GM12878 (cell line): ENCODE measurements around the gene NTM. TPM values are rescaled to one million over a fixed set of nuclear protein-coding genes. Genes with fewer than 3 reads are reported as not detected.

Experiments
- ATAC-seq: fragments of 200-7000 bp; cut with Tn5 transposase; 3 replicates; pipeline ENCODE4 v1.9.1; 2020; ENCODE audit warnings: mild to moderate bottlenecking, moderate library complexity
- BruUV-seq: library from RNA; stranded (reverse); fragments of 400-500 nt; replicated peaks from 2 replicates; lab custom pipeline; 2021; lab: Mats Ljungman, UMichigan
- CTCF ChIA-PET: fragments of 300-600 bp; sonication (Branson Sonifier 250); formaldehyde crosslinking; extraction: SDS; loops from one replicate; lab custom pipeline; 2021; ENCODE audit warnings: inconsistent platforms; lab: Yijun Ruan, JAX
- POLR2A ChIA-PET: fragments of 350-600 bp; formaldehyde crosslinking; extraction: SDS; loops from one replicate; lab custom pipeline; 2021; ENCODE audit warnings: inconsistent platforms; lab: Charles Lee
- RAD21 ChIA-PET: fragments of 300-600 bp; sonication (Branson Sonifier 250); formaldehyde crosslinking; loops from one replicate; lab custom pipeline; 2023; ENCODE audit warnings: antibody characterized with exemption; ENCODE audit not compliant: unreplicated experiment; lab: Charles Lee
- SMC1A ChIA-PET: fragments of 300-600 bp; sonication (Branson Sonifier 250); formaldehyde crosslinking; loops from one replicate; lab custom pipeline; 2023; ENCODE audit not compliant: unreplicated experiment, uncharacterized antibody; lab: Charles Lee
- DNase-seq: peaks from one replicate; pipeline ENCODE4 v3.0.0-alpha.2; 2011; ENCODE audit warnings: low read depth, low spot score
- FAIRE-seq: peaks from 3 replicates; lab custom pipeline; 2011; peaks lifted over from hg19 to GRCh38; lab: Jason Lieb, UNC
- H2AFZ ChIP-seq: 2 replicates; pipeline ENCODE4 v1.6.0; 2011; ENCODE audit warnings: low read depth, low read length, control low read depth; ENCODE audit not compliant: control insufficient read depth
- H3K27ac ChIP-seq: 2 replicates; pipeline ENCODE4 v1.5.1; 2011; ENCODE audit warnings: control low read depth; ENCODE audit not compliant: control insufficient read depth, insufficient read depth
- H3K27me3 ChIP-seq, 2 experiments: replicated peaks in 1 of 2; 2 replicates each; pipeline versions ENCODE4 v1.6.0 to v1.6.1; 2011; ENCODE audit warnings: low read length in 1 of 2; ENCODE audit not compliant: control insufficient read depth in 2 of 2, insufficient read depth in 2 of 2
- H3K36me3 ChIP-seq, 2 experiments: 2 replicates each; pipeline ENCODE4 v1.5.1; 2011; ENCODE audit warnings: low read length in 1 of 2; ENCODE audit not compliant: control insufficient read depth in 2 of 2, insufficient read depth in 2 of 2
- H3K4me1 ChIP-seq: 2 replicates; pipeline ENCODE4 v1.6.1; 2011; ENCODE audit warnings: mild to moderate bottlenecking, low read length, moderate library complexity, mixed read lengths; ENCODE audit not compliant: control insufficient read depth, insufficient read depth
- H3K4me2 ChIP-seq: 2 replicates; pipeline ENCODE4 v1.6.0; 2011; ENCODE audit warnings: control low read depth; ENCODE audit not compliant: control insufficient read depth, insufficient read depth
- H3K4me3 ChIP-seq: fragments of 200-600 bp; sonication (generic); 2 replicates; pipeline ENCODE4 v1.5.1; 2016
- H3K79me2 ChIP-seq: 2 replicates; pipeline ENCODE4 v1.6.0; 2011; ENCODE audit warnings: low read length; ENCODE audit not compliant: control insufficient read depth, insufficient read depth
- H3K9ac ChIP-seq: 2 replicates; pipeline ENCODE4 v1.8.0; 2011; ENCODE audit warnings: low read length, control low read depth, mixed read lengths; ENCODE audit not compliant: control insufficient read depth, insufficient read depth
- H3K9me3 ChIP-seq: replicated peaks from 3 replicates; pipeline ENCODE4 v1.5.1; 2011; ENCODE audit warnings: mild to moderate bottlenecking, low read length; ENCODE audit not compliant: control insufficient read depth, insufficient read depth
- H4K20me1 ChIP-seq: 2 replicates; pipeline ENCODE4 v1.6.0; 2011; ENCODE audit not compliant: control insufficient read depth, insufficient read depth
- CBFB ChIP-seq: IDR thresholded peaks from 2 replicates; pipeline ENCODE4 v1.6.1; 2016; ENCODE audit warnings: antibody characterized with exemption, low read depth
- CHD4 ChIP-seq: fragments of 200-600 bp; sonication (generic); IDR thresholded peaks from 2 replicates; pipeline ENCODE4 v1.6.1; 2016; ENCODE audit warnings: mild to moderate bottlenecking
- EZH2 ChIP-seq: IDR thresholded peaks from 2 replicates; pipeline ENCODE4 v1.6.1; 2012; ENCODE audit warnings: low read depth, mild to moderate bottlenecking, control low read depth, inconsistent platforms, low read length, borderline replicate concordance; ENCODE audit not compliant: control insufficient read depth
- FOS ChIP-seq: IDR thresholded peaks from 3 replicates; pipeline ENCODE4 v1.6.1; 2011; ENCODE audit warnings: borderline replicate concordance; ENCODE audit not compliant: insufficient read length; ENCODE audit errors: extremely low read depth
- HCFC1 ChIP-seq: fragments of 150-350 bp; IDR thresholded peaks from 2 replicates; pipeline ENCODE4 v1.6.1; 2014; ENCODE audit warnings: low read length
- MEF2A ChIP-seq: IDR thresholded peaks from 2 replicates; pipeline ENCODE4 v1.6.1; 2011; ENCODE audit warnings: low read depth, mild to moderate bottlenecking, low read length, moderate library complexity; ENCODE audit not compliant: insufficient read depth
- MTA3 ChIP-seq: IDR thresholded peaks from 2 replicates; pipeline ENCODE4 v1.6.1; 2012; ENCODE audit warnings: low read length, inconsistent platforms, borderline replicate concordance
- NRF1 ChIP-seq: conservative IDR thresholded peaks from 2 replicates; pipeline ENCODE4 v1.6.1; 2011; ENCODE audit warnings: mild to moderate bottlenecking, low read depth, low read length, improper control_type of control experiment
- RCOR1 ChIP-seq: conservative IDR thresholded peaks from 2 replicates; pipeline ENCODE4 v1.6.1; 2012; ENCODE audit warnings: low read depth, low read length, improper control_type of control experiment
- SIX5 ChIP-seq: IDR thresholded peaks from 2 replicates; pipeline ENCODE4 v1.6.1; 2011; ENCODE audit warnings: mild to moderate bottlenecking, low read depth, low read length, moderate library complexity; ENCODE audit not compliant: severe bottlenecking
- SMARCA5 ChIP-seq: fragments of 450-650 bp; IDR thresholded peaks from 2 replicates; pipeline ENCODE4 v1.6.1; 2017; ENCODE audit warnings: mild to moderate bottlenecking
- STAT3 ChIP-seq: IDR thresholded peaks from 2 replicates; pipeline ENCODE4 v1.6.1; 2011; ENCODE audit warnings: low read depth, low read length, improper control_type of control experiment
- TCF7 ChIP-seq: IDR thresholded peaks from 2 replicates; pipeline ENCODE4 v1.6.1; 2014; ENCODE audit warnings: antibody characterized with exemption, borderline replicate concordance
- ZSCAN29 ChIP-seq: fragments of 450-650 bp; IDR thresholded peaks from 2 replicates; pipeline ENCODE4 v1.6.1; 2017; ENCODE audit warnings: mild to moderate bottlenecking, moderate library complexity
- WGBS: methylation state at CpG from one replicate; pipeline ENCODE4 v1.1.6; 2016; ENCODE audit warnings: low lambda C conversion rate; ENCODE audit not compliant: insufficient replicate concordance, insufficient coverage; ENCODE audit errors: missing lambda C conversion rate; 5-methylcytosine and 5-hydroxymethylcytosine counted together
- in situ Hi-C: fragments of 300-500 bp; cut with MboI; formaldehyde crosslinking; loops from 9 replicates; pipeline ENCODE4 v1.14.3; 2018; ENCODE audit warnings: mixed read lengths
- intact Hi-C: fragments of 100-400 bp; cut with micrococcal nuclease; formaldehyde crosslinking; loops from one replicate; pipeline ENCODE4 v1.14.2; 2022; ENCODE audit not compliant: unreplicated experiment
- polyA plus RNA-seq, 11 experiments: library from polyadenylated mRNA; depleted of rRNA in 4 of 11; unstranded in 6 of 11; stranded (reverse) in 5 of 11; fragments of >200 nt; fragmentation: Nextera tagmentation in 4 of 11; fragmentation: Illumina TruSeq in 1 of 11; extraction: Ambion mirVana in 4 of 11; extraction: Trizol in 1 of 11; gene quantifications; 1 replicate in 1 of 11; 2 replicates in 10 of 11; pipeline versions ENCODE4 v1.2.1 to v1.2.3, GENCODE V29; 2011 to 2016; ENCODE audit warnings: inconsistent platforms in 2 of 11, missing spikeins in 2 of 11, low read depth in 1 of 11
- total RNA-seq, 4 experiments: library from RNA; depleted of rRNA in 3 of 4; stranded (reverse); fragments of >200 nt in 3 of 4; fragmentation: Illumina TruSeq in 1 of 4; extraction: Trizol in 1 of 4; gene quantifications; 2 replicates each; pipeline versions ENCODE4 v1.2.1 to v1.2.3, GENCODE V29; 2013 to 2021
- TF ChIP-seq, protein P1 (sequence below): IDR thresholded peaks from 2 replicates; pipeline ENCODE4 v1.6.1; 2011; ENCODE audit warnings: low read depth, mild to moderate bottlenecking, low read length, moderate library complexity, borderline replicate concordance; ENCODE audit errors: extremely low read depth
- TF ChIP-seq, protein P2 (sequence below): IDR thresholded peaks from 2 replicates; pipeline ENCODE4 v1.6.1; 2011; ENCODE audit warnings: borderline replicate concordance, low read depth, mild to moderate bottlenecking, moderate library complexity, mixed read lengths, low read length; ENCODE audit not compliant: insufficient read depth; ENCODE audit errors: extremely low read length
- TF ChIP-seq, protein P3 (sequence below): fragments of 450-650 bp; IDR thresholded peaks from 2 replicates; pipeline ENCODE4 v1.6.1; 2014; ENCODE audit warnings: mild to moderate bottlenecking
- TF ChIP-seq, protein P4 (sequence below): fragments of 450-650 bp; IDR thresholded peaks from 2 replicates; pipeline ENCODE4 v1.6.1; 2018; ENCODE audit warnings: borderline replicate concordance, mild to moderate bottlenecking; ENCODE audit not compliant: partially characterized antibody

The NTM gene
- total and polyA plus RNA-seq, 10 of the 15 experiments (the other 5 are each of a cell fraction or from before 2014, with no cell fraction given), result not detected

DNA sequence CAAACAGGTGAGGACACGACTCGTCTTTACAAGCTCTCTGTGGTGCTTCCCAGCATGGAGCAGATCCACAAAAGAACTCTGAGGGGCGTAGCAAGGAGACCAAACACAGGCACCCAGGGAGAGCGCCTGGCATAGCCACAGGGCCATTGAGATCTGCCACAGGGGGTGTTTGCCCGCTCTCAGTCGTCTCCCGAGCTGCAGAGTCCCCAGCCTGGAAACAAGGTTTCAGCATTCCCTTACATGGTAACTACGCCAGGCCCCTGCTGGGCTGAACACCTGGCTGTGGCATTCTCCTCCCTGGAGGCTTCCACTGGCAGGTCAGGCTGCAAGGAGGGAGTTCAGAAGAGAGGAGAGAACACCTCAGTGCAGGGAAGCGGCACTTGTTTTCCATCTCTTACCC, 962.1 kb downstream of the NTM start (continued):
- TF ChIP-seq, protein P1, sequence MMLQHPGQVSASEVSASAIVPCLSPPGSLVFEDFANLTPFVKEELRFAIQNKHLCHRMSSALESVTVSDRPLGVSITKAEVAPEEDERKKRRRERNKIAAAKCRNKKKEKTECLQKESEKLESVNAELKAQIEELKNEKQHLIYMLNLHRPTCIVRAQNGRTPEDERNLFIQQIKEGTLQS, result no peak
- TF ChIP-seq EZH2, result no peak
- no peak for TF ChIP-seq FOS
- TF ChIP-seq SIX5, result no peak
- TF ChIP-seq, protein P2, sequence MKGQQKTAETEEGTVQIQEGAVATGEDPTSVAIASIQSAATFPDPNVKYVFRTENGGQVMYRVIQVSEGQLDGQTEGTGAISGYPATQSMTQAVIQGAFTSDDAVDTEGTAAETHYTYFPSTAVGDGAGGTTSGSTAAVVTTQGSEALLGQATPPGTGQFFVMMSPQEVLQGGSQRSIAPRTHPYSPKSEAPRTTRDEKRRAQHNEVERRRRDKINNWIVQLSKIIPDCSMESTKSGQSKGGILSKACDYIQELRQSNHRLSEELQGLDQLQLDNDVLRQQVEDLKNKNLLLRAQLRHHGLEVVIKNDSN, result no peak

DNA sequence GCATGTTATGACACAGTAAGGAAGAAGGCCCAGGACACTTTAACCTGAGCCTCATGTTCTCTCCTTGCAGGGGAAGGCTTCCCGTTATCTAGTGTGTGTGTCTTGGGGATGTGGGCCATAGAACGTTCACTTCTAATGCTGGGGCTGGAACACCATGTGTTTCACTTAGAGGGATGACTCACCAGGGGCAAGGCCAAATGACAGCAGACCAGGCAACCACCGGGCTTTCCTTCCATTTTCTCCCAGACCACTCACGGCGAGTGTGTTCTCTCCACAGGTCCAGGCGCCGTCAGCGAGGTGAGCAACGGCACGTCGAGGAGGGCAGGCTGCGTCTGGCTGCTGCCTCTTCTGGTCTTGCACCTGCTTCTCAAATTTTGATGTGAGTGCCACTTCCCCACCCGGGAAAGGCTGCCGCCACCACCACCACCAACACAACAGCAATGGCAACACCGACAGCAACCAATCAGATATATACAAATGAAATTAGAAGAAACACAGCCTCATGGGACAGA, 964.4 kb downstream of the NTM start:
- H3K9ac ChIP-seq, result no peak overlapping the region
- no peaks in the 10 kb centered on the region for H3K9me3 ChIP-seq
- ChIA-PET SMC1A (no interaction called here), POLR2A (no interaction called here), RAD21 (no interaction called here), CTCF (no interaction called here)
- H4K20me1 ChIP-seq, result no peaks in the 10 kb centered on the region
- peaks cover 11% of the 10 kb centered on the region for H3K4me1 ChIP-seq
- no peak overlapping the region for H3K27ac ChIP-seq
- no peaks in the 10 kb centered on the region for H3K27me3 ChIP-seq
- H3K4me3 ChIP-seq, result no peak overlapping the region
- BruUV-seq, result no TSS peak
- intact Hi-C loops, result no loop called here
- no peak for FAIRE-seq
- H2AFZ ChIP-seq, result no peak overlapping the region
- ATAC-seq, result no peak
- no peaks in the 10 kb centered on the region for H3K36me3 ChIP-seq
- no peaks in the 10 kb centered on the region for H3K79me2 ChIP-seq
- WGBS, result 80% methylated on average over 14 of the region's 15 CpGs
- DNase-seq, result no peak
- no peak overlapping the region for H3K4me2 ChIP-seq
- in situ Hi-C loops, result no loop called here
- TF ChIP-seq HCFC1 (no peak), MTA3 (no peak), CBFB (no peak), TCF7 (no peak), RCOR1 (no peak), STAT3 (no peak), SMARCA5 (no peak), NRF1 (no peak), ZSCAN29 (no peak), MEF2A (no peak), CHD4 (no peak)
- TF ChIP-seq, protein P3, sequence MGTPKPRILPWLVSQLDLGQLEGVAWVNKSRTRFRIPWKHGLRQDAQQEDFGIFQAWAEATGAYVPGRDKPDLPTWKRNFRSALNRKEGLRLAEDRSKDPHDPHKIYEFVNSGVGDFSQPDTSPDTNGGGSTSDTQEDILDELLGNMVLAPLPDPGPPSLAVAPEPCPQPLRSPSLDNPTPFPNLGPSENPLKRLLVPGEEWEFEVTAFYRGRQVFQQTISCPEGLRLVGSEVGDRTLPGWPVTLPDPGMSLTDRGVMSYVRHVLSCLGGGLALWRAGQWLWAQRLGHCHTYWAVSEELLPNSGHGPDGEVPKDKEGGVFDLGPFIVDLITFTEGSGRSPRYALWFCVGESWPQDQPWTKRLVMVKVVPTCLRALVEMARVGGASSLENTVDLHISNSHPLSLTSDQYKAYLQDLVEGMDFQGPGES, result no peak
- TF ChIP-seq, protein P4, sequence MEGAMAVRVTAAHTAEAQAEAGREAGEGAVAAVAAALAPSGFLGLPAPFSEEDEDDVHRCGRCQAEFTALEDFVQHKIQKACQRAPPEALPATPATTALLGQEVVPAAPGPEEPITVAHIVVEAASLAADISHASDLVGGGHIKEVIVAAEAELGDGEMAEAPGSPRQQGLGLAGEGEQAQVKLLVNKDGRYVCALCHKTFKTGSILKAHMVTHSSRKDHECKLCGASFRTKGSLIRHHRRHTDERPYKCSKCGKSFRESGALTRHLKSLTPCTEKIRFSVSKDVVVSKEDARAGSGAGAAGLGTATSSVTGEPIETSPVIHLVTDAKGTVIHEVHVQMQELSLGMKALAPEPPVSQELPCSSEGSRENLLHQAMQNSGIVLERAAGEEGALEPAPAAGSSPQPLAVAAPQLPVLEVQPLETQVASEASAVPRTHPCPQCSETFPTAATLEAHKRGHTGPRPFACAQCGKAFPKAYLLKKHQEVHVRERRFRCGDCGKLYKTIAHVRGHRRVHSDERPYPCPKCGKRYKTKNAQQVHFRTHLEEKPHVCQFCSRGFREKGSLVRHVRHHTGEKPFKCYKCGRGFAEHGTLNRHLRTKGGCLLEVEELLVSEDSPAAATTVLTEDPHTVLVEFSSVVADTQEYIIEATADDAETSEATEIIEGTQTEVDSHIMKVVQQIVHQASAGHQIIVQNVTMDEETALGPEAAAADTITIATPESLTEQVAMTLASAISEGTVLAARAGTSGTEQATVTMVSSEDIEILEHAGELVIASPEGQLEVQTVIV, result no peak
